Thymus (tissue), 11 donors: ENCODE results near the gene FILIP1. TPM values are rescaled to one million over a fixed set of nuclear protein-coding genes. Genes with fewer than 3 reads are reported as not detected.

ENCODE experiments used
- DNase-seq, 9 donors: peaks; one replicate each; pipeline ENCODE4 v3.0.0-alpha.2; 2013; ENCODE audit warnings: low spot score in 9 of 9, low read depth in 6 of 9, missing footprints in 1 of 9
- H3K27ac ChIP-seq, 2 donors: one replicate each; pipeline ENCODE4 v1.5.1; 2013; ENCODE audit warnings: control low read depth in 1 of 2, low read depth in 1 of 2, low read length in 1 of 2, mild to moderate bottlenecking in 1 of 2, moderate library complexity in 1 of 2
- H3K27me3 ChIP-seq, 2 donors: one replicate each; pipeline ENCODE4 v1.5.1; 2013; ENCODE audit warnings: low read length in 1 of 2; ENCODE audit not compliant: control insufficient read depth in 2 of 2, insufficient read depth in 1 of 2
- H3K36me3 ChIP-seq, 2 donors: one replicate each; pipeline ENCODE4 v1.5.1; 2013; ENCODE audit warnings: low read length in 1 of 2, mild to moderate bottlenecking in 1 of 2, moderate library complexity in 1 of 2; ENCODE audit not compliant: control insufficient read depth in 2 of 2, insufficient read depth in 2 of 2
- H3K4me1 ChIP-seq, 2 donors: one replicate each; pipeline ENCODE4 v1.5.1; 2013; ENCODE audit warnings: low read length in 2 of 2; ENCODE audit not compliant: control insufficient read depth in 2 of 2, insufficient read depth in 2 of 2
- H3K4me3 ChIP-seq, 2 donors: one replicate each; pipeline ENCODE4 v1.5.1; 2013; ENCODE audit warnings: low read length in 2 of 2, control low read depth in 1 of 2, mild to moderate bottlenecking in 1 of 2
- H3K9me3 ChIP-seq, 2 donors: one replicate each; pipeline ENCODE4 v1.5.1; 2013; ENCODE audit warnings: low read length in 1 of 2, mild to moderate bottlenecking in 1 of 2; ENCODE audit not compliant: control insufficient read depth in 2 of 2, insufficient read depth in 1 of 2
- WGBS: extraction: QIAGEN DNeasy Blood & Tissue Kit; methylation state at CpG from one replicate; pipeline ENCODE4 v1.1.7; 2013; 5-methylcytosine and 5-hydroxymethylcytosine counted together
- polyA plus RNA-seq: library from polyadenylated mRNA; stranded (reverse); fragments of 200-250 nt; gene quantifications from one replicate; pipeline ENCODE4 v1.2.3, GENCODE V29; 2013
- total RNA-seq: library from RNA; stranded (reverse); fragments of 120-200 nt; gene quantifications from one replicate; pipeline ENCODE4 v1.2.4, GENCODE V29; 2013
- donor health status: healthy.

The FILIP1 gene
- total and polyA plus RNA-seq, 2 donors = 1.8 to 1.9 TPM

DNA sequence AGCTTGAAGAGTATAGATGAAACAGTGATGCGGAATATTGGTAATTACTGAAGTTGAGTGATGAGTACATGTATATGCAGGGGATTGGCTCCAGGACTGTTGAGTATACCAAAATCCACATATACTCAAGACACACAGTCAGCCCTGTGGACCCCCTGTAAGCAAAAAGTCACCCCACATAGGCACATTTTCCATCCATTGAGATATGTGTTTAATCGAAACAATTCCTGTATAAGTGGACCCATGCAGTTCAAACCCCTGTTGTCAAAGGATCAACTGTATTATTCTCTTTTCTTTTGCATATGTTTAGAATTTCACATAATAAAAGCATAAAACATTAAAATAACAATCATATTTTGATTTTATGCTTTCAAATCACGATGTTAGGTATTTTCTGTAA is 32.1 kb upstream of the FILIP1 start:
- no peak for DNase-seq
- no peaks in the 10 kb centered on the region for H3K9me3 ChIP-seq
- 92% methylated on average over 3 of the region's 3 CpGs for WGBS
- no peaks in the 10 kb centered on the region for H3K36me3 ChIP-seq
- no peak overlapping the region for H3K4me3 ChIP-seq
- H3K4me1 ChIP-seq = no peaks in the 10 kb centered on the region
- no peaks in the 10 kb centered on the region for H3K27me3 ChIP-seq
- no peak overlapping the region for H3K27ac ChIP-seq

DNA sequence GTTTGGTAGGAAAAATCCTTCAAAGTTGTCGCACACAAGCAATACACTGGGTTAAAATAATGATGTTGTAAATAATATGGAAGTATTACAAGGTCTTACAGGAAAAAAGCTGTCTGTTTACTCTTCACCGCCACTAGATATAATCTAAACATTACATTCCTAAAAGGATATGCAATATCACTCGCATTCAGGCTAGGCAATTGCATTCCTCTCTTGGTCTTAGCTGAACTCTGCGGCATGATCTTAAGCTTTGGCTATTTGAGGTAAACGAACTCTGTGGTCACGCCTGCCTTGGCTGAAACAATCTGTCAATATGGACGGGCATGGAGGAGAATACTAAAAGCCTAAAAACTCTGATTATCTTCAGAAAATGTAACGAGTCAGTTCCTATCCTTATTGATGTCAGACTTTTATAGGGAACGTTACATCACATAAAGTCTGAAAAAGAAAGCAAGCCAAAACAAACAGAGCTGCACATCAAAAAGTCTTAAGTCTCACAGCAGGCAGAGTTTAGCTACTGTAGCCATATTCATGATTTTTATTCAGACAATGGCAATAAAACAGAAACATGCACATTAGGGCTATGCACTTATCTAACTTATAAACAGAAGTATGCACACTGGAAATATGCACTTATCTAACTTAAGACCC is 30.8 kb upstream of the FILIP1 start:
- Histone ChIP-seq H3K27ac (no peak overlapping the region), H3K4me3 (no peak overlapping the region), H3K9me3 (no peaks in the 10 kb centered on the region), H3K4me1 (no peaks in the 10 kb centered on the region), H3K27me3 (no peaks in the 10 kb centered on the region), H3K36me3 (no peaks in the 10 kb centered on the region)
- WGBS = 71% methylated on average over 9 of the region's 9 CpGs
- DNase-seq = no peak

DNA sequence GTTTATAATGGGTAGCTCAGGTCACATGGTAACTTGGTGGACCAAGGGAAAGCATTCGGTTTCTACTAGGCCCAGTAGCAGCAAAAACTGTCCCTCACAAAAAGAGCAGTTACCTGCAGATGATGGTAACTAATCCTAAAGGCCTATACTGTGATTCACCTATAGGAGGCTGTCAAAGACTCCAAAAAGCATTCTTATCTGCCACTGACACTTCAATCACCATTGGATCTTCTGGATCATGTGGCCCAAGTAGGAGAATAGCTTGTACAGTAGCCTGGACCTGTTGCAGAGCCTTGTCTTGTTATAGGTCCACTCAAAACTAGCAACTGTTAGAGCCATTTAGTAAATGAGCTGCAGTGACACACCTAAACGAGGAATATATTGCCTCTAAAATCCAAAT is 23.2 kb upstream of the FILIP1 start:
- Histone ChIP-seq H3K27ac (no peak overlapping the region), H3K9me3 (no peaks in the 10 kb centered on the region), H3K4me3 (no peak overlapping the region), H3K27me3 (no peaks in the 10 kb centered on the region), H3K36me3 (no peaks in the 10 kb centered on the region), H3K4me1 (no peaks in the 10 kb centered on the region)
- no peak for DNase-seq
- WGBS = 40% methylated on average over 2 of the region's 2 CpGs

DNA sequence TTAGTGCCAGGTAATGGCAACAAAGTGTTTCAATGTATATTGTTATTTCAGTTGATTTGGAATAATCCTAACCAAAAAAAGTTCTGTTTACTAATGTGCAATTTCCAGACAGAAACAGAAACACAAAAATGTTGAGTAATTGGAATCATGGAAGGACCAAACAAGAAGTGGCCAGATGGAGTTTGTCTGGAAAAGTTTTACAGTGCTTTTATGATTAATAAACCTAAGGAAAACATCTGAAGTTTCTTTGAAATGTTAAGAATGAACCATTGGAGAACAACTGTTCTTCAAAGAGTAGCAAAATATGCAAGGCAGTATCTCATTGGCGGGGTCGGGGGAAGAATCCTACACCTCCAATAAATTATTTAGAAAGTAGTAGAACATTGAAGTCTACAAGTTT is 19.0 kb upstream of the FILIP1 start:
- WGBS = 98% methylated on average over 2 of the region's 2 CpGs
- Histone ChIP-seq H3K36me3 (no peaks in the 10 kb centered on the region), H3K9me3 (no peaks in the 10 kb centered on the region), H3K27ac (no peak overlapping the region), H3K4me1 (no peaks in the 10 kb centered on the region), H3K4me3 (no peak overlapping the region), H3K27me3 (no peaks in the 10 kb centered on the region)
- no peak for DNase-seq

DNA sequence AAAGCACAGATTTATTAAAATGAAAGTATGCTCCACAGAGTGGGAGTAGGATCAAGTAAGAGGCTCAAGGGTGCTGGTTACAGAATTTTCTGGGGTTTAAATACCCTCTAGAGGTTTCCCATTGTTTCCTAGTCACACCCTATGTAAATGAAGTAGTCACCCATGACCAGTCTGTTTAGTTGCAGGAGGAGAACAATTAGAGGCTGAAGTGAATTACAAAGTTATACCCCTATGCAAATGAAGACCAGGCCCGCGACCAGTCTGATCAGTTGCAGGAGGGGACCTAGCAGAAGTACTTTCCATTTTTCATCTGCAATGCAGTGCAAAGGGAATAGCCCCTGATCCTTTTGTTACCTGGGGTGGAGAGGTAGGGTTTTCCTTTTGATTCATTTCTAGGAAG is 11.8 kb upstream of the FILIP1 start:
- no peaks in the 10 kb centered on the region for H3K27me3 ChIP-seq
- no peak for DNase-seq
- no peaks in the 10 kb centered on the region for H3K4me1 ChIP-seq
- H3K4me3 ChIP-seq = no peak overlapping the region
- no peak overlapping the region for H3K27ac ChIP-seq
- H3K9me3 ChIP-seq = no peaks in the 10 kb centered on the region
- WGBS = 92% methylated on average over 2 of the region's 2 CpGs
- H3K36me3 ChIP-seq = no peaks in the 10 kb centered on the region

DNA sequence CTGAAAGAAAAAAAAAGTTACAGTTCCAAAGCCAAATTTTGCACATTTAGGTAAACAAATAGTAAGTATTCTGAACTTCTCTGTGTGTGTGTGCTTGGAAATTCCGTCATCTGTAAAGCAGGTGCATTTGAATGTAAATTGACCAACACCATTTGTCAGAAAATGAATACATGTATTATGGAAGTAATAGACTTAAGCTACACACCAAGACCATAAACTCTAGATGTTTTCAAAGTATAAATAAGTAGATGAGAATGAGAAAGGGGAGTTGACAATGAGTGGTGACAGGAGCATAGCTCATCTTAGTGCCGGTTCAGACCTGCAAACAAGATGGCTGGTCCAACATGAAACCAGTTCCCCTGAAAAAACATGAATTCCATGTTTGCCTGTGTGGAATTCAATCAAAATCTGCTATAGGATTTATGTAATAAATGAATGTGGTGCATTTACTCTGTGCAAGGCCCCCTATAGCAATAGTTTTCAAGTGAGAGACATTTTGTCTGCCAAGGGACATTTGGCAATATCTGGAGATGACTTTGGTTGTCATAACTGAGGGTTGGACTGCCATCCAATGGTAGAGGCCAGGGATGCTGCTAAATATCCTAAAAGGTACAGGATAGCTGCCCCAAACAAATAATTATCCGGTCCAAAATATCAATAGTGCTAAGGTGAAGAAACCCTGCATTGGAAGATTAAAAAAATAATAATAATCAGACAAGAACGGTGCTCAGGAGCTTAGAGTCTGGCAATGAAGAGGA is 11.0 kb upstream of the FILIP1 start:
- H3K4me1 ChIP-seq = no peaks in the 10 kb centered on the region
- no peak for DNase-seq
- H3K36me3 ChIP-seq = no peaks in the 10 kb centered on the region
- H3K4me3 ChIP-seq = no peak overlapping the region
- WGBS = 95% methylated on average over 4 of the region's 4 CpGs
- no peaks in the 10 kb centered on the region for H3K27me3 ChIP-seq
- H3K27ac ChIP-seq = no peak overlapping the region
- no peaks in the 10 kb centered on the region for H3K9me3 ChIP-seq

DNA sequence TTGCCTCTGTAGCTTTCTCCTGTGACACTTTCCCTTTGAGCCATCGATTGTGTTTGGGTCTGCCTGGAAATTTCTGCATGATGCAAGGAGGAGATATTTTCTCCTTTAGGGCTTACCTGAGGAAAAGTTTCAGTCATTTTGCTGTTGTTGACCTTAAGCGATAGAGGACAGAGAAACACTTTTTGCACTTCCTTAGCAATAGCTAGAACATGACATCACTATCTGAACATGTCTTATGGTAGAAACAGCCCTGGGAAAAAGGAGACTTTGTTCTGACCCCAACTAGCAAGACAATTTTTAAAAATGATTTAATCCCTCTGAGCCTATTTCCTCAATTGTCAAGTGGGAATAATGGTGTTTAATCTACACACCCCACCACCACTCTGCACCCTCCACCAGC is 9.7 kb upstream of the FILIP1 start:
- Histone ChIP-seq H3K4me3 (no peak overlapping the region), H3K4me1 (no peaks in the 10 kb centered on the region), H3K36me3 (no peaks in the 10 kb centered on the region), H3K27me3 (no peaks in the 10 kb centered on the region), H3K27ac (no peak overlapping the region), H3K9me3 (no peaks in the 10 kb centered on the region)
- no peak for DNase-seq
- 91% methylated on average over 2 of the region's 2 CpGs for WGBS

DNA sequence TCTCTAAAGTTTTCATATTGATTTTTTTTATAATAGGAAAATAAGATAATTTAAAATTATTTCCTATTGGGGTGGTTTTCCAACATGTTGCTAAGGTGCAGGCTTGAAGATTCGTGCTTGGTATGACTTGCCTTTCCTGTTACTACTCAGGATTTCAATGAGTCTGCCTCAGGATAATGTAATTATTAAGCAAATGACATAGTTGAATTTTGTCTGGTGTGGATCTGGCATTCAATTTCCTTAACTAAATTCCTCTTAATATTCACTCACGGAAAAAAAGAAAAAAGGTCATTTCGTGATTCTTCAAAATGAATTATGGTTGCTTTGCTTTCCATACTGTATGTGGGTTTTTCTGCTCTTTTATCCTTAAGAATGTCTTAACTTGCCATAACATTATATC is 9.3 kb upstream of the FILIP1 start:
- WGBS = 94% methylated on average over 3 of the region's 3 CpGs
- no peaks in the 10 kb centered on the region for H3K4me1 ChIP-seq
- no peak overlapping the region for H3K4me3 ChIP-seq
- no peaks in the 10 kb centered on the region for H3K36me3 ChIP-seq
- no peaks in the 10 kb centered on the region for H3K9me3 ChIP-seq
- no peak for DNase-seq
- no peaks in the 10 kb centered on the region for H3K27me3 ChIP-seq
- H3K27ac ChIP-seq = no peak overlapping the region

DNA sequence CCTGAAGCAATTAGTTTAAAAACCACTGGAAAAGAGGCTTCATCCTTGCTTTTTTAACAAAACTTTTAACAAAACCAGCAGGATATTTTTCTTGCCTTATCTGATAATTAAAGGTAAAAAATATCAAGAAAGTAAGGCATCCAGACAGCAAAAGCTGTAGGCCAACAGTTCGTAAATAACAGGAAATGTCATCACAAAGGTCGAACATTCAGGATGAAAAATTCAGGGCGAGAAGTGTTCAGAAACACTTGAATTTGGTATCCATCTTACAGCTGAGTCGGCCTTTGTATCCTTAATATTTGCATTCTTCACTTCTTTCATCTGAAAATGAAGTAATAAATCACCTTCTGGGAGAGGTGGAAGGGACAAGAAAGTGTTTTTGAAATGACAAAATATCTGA is 8.2 kb upstream of the FILIP1 start:
- 83% methylated on average over 4 of the region's 4 CpGs for WGBS

More for the DNA sequence above, 8.2 kb upstream of the FILIP1 start:
- Histone ChIP-seq H3K27me3 (no peaks in the 10 kb centered on the region), H3K9me3 (no peaks in the 10 kb centered on the region), H3K4me3 (no peak overlapping the region), H3K27ac (no peak overlapping the region), H3K36me3 (no peaks in the 10 kb centered on the region), H3K4me1 (no peaks in the 10 kb centered on the region)
- DNase-seq = no peak
